ENCODE results near the gene NR2F1-AS1.

GRCh38 chr5:93571114-93571949, 9.7 kb downstream of the NR2F1-AS1 start:
- TF ChIP-seq LEF1 (IDR thresholded peaks at IDR 0.05; ENCODE audit: borderline replicate concordance) (no peak), ELF4 (IDR thresholded peaks at IDR 0.05) (no peak), ARNT (IDR thresholded peaks at IDR 0.05) (no peak), TARDBP (IDR thresholded peaks at IDR 0.05) (no peak), SUZ12 (IDR thresholded peaks at IDR 0.05) (no peak), FOXM1 (IDR thresholded peaks at IDR 0.05; ENCODE audit: borderline replicate concordance) (no peak), FOXA1 (IDR thresholded peaks at IDR 0.05) (no peak), SP1 (IDR thresholded peaks at IDR 0.05) (no peak), HDGF (IDR thresholded peaks at IDR 0.05; ENCODE audit: borderline replicate concordance) (no peak), NFRKB (IDR thresholded peaks at IDR 0.05) (no peak), L3MBTL2 (conservative IDR thresholded peaks at IDR 0.05) (no peak), CTBP1 (IDR thresholded peaks at IDR 0.05; ENCODE audit: borderline replicate concordance) (no peak), PKNOX1 (IDR thresholded peaks at IDR 0.05) (no peak)
